Right renal pelvis (tissue), 4 donors: ENCODE data around the gene DCLK2. TPM values are rescaled to one million over a fixed set of nuclear protein-coding genes. Genes with fewer than 3 reads are reported as not detected.

ENCODE experiments used
- DNase-seq, 4 donors: peaks; one replicate each; pipeline ENCODE4 v3.0.0-alpha.2; 2013; ENCODE audit warnings: low read depth in 4 of 4, low spot score in 3 of 4, missing footprints in 1 of 4
- polyA plus RNA-seq, 4 donors: library from polyadenylated mRNA; unstranded; fragments of 120-200 nt; gene quantifications; one replicate each; pipeline ENCODE4 v1.2.1, GENCODE V29; 2013; ENCODE audit not compliant: insufficient read length in 4 of 4

The DCLK2 gene
- polyA plus RNA-seq, 4 donors: 10.5 to 13.0 (median 12.4) TPM

DNA sequence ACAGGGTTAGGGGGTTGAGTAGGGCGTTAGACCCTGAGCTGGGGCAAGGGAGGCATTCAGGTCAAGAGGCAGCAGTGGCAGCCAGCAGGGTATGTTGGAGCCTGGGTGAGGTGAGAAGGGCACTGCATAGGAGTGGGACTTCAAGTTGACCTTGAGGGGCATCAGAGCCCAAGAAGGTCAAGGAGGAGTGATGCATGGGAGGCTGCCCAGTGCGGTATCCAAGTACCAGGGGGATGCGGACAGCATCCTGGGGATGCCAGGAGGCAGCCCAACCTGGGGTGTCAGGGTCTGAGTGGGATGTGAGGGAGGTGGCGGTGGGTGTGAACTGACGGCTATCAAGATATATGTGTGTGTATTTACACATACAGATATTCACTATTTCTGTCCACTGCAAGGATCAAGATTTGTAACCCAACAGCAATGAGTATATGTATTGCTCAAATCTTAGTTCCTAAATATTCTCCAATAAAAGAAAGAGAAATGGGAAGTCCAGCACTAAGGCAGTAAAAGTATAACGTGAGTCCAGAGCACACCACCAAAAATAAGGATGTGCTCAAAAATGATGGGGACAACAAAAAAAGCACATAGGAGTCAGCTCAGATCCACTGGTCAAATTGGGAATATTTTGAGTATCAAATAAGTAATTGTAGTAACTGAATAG, 9.8 kb upstream of the DCLK2 start:
- DNase-seq: no peak

DNA sequence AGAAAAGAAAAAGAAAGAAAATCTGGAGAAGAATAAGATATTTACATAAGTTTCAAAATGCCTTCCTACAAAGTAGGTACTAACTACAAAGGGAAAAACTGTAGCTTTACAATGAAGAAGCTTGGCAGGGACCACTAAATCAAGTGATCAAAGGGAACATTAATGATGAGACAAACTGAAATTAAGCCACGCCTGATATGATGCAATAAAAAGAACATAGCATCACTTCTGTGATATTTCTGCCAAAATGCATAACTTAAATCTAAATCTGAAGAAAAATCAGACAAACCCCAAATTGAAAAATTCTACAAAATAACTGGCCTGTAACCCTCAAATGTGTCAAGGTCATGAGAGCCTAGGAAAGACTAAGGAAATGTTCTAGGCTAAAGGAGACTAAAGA, 8.9 kb upstream of the DCLK2 start:
- no peak for DNase-seq

DNA sequence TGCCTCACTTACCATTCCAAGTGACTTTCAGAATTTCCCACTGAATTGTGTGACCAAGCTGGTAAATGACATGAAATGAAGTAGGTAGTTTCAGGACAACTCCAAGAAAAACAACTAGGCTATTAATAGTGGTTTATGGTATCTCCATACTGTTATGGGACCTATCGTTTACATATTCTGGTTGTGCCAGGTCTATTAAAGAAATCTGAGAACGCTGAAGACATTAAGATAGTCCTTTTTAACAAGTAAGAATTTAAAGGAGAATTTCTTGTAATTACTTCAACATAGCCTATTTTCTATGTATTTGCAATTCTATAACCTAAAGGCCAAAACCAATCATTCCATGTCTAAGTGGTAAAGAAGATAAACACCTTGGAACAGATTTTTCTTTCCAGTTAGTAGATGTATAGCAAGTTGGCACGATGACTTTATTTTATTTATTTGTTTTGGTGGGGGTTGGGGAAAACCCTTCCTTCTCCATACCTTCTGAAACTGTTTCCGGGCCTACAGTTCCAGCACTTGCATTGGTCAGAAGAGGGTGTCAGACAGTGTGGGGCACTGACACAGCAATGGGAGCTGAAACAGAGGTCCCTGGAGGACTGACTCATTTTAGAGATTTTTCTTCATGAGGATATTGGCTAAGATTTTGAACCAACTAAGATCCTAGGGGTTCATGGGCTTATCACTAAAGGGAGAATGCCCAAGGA, 7.6 kb upstream of the DCLK2 start:
- DNase-seq: no peak

DNA sequence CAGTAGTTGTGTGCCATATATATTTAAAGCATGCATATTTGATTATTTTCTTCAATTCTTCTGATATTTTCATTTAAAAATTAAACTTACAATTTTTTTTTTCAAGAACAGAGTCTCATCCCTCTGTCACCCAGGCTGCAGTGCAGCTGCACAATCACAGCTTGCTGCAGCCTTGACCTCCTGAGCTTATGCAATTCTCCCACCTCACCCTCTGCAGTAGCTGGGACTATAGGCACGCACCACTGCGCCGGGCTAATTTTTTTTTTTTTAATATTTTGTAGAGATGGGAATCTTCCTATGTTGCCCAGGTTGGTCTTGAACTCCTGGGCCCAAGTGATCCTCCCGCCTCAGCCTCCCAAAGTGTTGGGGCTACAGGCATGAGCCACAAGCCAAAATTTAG, 5.8 kb upstream of the DCLK2 start:
- no peak for DNase-seq

DNA sequence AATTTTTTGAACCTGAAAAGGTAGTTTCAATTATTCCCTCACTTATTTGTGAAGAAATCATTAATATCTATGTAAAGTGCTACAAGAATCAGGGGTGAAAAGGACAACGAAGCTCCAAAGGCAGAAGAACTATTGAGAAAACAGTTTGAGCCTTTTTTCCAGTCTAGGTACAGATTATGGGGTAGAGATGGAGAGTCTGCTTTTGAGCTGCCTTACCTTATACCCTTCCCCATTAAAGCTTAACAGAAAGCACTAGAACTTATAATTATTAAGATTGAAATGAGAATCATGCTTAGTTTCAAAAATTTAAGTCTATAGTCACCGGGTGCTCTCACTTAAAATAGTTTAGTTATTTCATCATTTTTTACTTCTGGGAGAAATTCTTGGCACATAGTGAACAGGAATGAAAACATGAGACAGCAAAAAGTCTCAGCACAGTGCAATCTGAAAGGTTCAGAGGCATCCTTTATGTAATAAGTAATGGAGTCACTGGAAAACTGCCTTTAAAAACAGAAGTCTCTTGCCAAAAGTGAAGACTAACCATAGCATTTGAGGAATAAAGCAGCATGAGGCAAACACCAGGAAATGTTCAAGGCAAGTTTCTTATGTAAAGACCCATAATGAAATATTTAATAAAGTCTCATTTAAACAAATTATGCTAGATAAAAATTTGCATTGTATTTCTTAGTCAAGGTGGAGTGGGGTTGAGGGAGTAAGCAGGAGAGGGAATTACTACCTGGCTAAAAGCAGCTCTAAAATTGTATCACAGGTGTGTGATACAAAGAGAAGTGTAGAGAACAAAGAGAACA, 5.1 kb upstream of the DCLK2 start:
- DNase-seq: no peak

DNA sequence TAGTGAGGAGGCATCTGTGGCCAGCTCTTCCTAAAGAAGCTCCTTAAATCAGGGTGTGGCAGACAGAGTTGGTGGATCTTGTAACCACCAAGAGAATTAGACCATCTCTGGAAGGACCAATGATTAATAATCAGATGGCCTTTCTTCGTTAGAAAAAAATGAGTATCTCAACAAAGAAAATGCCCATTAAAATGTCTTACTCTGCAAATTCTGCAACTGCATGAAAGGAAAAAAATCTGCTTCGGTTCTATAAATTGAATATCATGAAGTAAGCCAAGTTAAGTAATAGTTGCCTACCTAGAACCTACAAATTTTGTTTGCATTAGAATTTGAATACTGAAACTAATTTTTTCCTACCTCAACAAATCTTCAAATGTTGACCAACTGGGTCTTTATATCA, 4.2 kb upstream of the DCLK2 start:
- DNase-seq: no peak

DNA sequence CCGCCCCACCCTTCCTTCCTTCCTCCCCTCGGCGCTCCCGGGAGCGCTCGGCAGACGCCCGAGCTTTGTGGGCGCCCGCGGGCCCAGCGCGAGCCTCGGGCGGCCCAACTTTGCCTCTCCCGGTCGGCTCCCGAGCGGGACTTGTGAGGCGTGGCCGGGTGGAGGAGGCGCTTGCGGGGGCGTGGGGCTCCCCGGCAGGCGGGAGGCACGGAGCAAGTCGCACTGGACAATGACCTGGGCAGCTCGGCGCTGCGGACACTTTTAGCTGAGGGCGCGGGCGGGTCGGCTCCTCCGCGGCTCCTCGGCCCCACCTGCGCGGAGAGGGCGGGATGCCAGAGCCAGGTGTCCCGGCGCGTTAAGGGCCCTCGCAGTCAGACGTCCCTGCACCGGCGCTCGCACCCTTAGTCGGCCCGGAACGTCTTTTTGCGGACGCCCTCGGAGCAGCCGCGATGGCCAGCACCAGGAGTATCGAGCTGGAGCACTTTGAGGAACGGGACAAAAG, 385 bp downstream of the DCLK2 start:
- peak in 2 of 4 donors; percentile 10 to 47 for DNase-seq

DNA sequence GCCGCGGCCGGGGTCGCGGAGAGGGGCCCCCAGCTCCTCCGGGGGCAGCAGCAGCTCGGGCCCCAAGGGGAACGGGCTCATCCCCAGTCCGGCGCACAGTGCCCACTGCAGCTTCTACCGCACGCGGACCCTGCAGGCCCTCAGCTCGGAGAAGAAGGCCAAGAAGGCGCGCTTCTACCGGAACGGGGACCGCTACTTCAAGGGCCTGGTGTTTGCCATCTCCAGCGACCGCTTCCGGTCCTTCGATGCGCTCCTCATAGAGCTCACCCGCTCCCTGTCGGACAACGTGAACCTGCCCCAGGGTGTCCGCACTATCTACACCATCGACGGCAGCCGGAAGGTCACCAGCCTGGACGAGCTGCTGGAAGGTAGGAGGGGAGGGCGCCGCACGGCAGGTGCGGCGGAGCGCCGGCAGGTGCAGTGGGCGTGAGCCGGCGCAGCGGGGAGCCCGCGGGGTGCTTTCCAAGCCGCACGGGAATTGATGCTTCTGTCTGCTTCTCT, 886 bp downstream of the DCLK2 start:
- DNase-seq: peak in 2 of 4 donors; percentile 20 to 42

DNA sequence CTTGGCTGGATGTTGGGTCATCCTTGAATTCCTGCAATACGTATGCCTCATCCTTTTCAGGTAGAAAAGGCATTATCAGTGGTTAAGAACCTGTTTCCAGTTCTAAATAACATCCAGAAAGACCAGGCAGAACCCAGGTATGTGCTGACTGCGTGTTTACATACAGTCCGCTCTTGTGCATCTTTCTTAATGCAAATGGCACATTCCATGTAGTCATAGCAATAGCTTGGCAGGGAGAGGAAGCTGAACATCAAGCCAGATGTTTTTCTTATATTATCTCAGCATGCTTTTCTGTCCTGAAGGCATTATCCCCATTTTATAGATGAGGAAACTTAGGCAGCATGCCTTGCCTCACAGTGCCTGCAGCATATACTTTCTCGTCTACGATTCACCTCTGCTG, 2.1 kb downstream of the DCLK2 start:
- no peak for DNase-seq

DNA sequence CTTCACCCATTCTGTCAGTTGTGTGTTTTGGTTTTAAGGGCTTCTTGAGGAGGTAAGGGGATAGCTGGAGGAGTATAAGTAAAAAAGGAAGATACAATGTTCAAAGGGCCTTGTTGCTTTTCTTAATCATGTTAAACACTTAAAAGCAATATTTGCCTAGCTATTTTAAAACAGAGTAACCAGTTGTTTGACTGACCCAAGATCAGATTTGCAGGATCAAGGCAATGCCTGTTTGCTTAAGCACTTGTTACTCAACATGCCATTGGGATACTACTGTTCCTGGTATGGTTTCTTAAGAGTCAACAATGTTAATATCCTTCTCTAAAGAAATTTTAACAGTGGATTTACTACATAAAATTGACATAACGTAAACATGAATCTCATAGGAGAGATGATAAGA, 2.6 kb downstream of the DCLK2 start:
- DNase-seq: no peak

DNA sequence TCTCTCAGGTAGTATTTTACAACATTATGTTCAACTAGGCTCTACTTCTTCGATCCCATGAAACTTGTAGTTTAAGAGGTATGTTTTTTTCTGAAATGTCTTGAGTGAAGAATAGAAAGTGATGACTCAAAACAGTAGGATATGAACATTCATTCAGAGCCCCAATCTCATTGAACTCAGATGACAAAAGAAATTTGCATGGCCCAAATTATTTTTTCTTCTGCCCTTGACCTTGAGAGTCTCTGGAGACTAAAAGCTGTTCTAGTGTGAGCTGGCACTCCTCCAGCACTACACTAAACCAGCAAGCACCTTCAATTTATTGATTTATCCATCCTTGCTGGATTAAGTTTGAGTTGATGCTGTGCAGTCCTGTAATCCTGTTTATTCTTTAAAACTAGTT, 4.0 kb downstream of the DCLK2 start:
- DNase-seq: no peak

DNA sequence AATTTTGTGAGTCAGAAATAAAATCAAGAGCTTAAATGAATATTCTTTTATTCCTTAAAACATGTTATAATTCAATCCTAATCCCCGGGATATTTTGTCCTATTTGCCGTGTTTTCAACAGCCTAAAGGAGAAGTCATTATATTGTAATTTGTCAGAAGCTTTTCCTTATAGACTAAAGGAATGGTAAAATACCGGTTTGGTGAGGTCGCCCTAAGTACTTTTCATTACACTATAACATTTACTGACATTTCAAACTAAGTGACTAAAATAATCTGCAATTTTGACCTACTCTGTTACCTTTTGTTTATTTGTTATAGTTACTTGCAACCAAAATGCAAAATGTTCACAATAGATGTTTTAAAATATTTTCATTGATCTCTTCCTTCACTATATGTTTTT, 8.8 kb downstream of the DCLK2 start:
- DNase-seq: no peak

DNA sequence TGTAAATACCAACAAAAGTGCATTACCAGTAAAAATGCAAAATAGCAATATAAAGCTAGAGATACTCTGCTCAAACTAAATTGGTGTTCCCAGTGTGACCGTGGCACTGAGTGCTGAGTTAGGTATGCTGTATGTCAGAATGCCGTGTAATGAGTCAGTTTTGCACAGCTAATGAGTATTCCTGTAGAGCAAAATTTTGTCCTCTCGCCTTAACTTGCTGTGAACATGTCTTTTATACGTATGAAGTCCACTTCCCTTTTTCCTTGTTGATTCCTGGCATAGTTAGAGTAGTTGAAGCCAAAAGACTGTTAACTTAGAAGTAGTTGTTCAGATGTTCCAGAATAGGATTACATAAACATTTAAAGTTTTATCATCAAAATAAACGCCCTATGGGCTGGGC, 11.5 kb downstream of the DCLK2 start:
- no peak for DNase-seq

DNA sequence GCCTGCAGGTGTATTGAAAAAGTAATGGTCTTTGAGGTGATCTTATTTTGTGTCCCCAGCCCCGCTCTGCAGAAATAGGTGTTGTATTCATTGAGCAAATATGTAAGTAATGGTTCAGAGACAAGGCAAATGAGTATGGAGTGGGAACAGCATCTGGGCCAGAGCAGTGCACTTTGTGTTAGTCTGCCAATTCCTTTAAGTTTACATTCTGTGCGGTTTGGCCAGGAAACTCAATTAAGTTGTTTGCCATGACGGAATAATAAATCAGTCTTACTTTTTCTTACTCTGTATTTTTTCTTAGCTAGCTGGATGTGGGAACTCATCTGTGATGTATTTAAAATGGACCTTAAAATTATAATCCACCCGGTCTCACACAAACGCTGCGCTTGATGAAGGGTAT, 12.6 kb downstream of the DCLK2 start:
- no peak for DNase-seq

DNA sequence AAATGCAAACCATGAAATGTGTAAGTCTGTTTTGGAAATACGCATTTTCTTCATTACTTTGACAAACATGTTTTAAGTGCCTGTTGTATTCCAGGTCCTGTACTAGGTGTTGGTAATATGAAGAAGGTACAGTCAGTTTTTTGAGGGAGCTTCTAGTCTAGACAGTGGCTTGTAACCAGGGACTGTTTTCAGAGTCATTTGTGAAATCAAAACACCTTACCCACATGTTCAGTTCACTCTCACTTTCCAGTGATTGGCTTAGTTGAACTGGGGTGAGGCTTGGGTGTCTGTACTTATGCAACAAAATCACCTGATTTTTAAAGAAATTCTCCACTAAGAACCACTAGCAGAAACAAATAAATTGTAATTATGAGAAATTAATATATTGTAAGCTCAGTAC, 16.4 kb downstream of the DCLK2 start:
- DNase-seq: no peak

DNA sequence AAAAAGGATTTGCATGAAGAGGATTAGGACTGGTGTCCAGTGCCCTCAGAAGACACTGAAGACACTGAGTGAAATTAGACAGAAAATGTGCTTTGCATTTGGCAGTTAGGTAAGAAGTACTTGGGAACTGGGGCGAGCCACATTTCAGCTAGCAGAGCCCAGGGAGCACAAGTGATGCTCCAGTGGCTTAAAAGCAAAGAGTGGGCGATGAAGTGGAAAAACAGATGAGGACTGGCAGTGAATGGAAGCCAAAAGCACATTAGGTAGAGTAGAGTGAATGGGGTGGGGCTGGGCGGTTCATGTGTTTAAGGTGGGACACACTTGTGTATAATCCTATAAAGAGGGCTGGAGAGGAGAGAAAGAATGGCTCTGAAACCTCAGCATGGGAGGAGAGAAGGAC, 18.4 kb downstream of the DCLK2 start:
- DNase-seq: no peak

DNA sequence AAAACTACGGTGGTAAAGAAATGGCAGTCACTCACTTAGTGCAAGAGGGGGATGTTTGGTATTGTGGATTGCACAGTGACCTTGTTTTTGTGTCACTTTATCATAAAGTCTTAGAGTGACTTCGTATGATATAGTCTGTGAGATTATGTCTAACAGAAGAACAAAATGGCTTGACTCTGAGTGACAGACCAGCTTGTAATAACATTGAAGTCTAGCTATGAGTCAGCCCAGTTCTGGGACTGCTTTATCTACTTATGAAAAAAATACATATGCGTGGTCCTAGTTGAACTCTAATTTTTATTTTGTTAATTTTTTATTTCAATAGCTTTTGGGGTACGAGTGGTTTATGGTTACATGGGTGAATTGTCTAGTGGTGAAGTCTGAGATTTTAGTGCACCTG, 20.0 kb downstream of the DCLK2 start:
- DNase-seq: no peak

DNA sequence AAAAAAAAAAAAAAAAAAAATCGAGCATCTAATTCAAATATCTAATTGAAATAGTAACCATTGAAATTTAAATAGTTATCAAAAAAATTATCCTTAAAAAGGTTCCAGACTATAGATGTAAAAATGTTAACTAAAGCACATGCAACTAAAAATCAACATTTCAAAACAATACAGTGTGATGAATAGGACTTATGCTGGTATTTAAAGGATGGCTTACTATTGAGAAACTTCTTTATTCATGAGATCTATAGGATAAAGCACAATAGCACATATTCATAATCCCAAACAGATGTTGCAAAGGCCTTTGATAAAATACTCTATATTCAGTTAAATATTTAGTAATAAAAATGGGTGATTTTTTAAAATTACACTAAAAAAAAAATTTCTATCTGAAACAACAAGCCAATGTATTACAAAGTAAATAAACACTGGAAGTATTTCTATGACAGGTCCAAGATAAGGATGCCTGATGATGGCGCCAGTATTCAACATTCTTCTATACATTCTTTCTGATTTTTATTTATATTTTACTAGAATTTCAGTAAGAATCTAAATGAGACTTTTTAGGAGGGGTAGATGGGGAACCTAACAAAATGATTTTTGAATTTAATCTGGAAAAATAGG, 26.3 kb downstream of the DCLK2 start:
- DNase-seq: no peak

DNA sequence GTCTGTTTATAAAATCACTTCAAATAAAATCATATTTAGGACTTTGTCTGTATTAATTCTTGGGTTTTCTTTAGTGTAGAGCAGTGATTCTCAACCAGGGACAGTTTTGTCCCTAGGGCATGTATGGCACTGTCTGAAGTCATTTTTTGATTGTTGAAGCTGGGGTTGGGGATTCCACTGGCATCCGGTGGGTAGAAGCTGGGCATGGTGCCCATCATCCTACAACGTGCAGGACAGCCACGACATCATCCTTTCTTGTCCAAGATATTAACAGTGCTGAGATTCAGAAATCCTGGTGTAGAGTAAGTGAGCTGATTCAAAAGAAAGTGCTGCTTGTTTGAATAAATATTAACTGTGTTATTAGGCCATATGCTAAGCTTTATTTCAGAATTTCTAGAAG, 28.6 kb downstream of the DCLK2 start:
- no peak for DNase-seq

DNA sequence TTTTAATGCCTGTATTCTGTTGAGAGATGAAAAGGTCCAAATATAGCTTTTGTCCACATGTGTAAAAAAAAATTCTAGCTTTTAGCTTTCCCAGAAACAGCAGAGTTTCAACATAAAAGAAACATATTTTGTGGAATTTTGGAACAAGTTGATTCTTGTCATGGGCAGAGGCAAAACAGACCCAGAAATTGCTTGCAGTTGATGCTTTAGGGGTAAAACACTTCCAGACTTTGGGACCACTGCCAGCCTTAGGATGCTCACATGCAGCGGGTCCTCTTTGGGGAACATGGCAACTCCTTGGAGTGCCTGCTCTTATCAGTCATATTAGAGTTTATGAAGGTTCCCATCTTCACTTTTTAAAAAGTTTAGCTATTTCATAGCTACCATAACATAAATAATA, 30.4 kb downstream of the DCLK2 start:
- DNase-seq: no peak

DNA sequence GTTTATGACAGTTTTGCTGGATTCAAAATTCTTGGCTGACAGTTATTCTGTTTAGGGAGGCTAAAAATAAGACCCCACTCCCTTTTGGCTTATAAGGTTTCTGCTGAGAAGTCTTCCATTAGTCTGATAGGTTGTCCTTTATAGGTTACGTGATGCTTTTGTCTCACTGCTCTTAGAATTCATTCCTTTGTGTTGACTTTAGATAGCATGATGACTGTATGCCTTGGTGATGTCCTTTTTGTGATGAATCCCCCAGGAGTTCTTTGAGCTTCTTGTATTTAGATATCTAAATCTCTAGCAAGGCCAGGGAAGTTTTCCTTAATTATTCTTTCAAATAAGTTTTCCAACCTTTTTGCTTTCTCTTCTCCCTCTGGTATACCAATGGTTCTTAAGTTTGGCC, 36.4 kb downstream of the DCLK2 start:
- DNase-seq: no peak
